Measurements from ENCODE around the gene NMU.

DNA sequence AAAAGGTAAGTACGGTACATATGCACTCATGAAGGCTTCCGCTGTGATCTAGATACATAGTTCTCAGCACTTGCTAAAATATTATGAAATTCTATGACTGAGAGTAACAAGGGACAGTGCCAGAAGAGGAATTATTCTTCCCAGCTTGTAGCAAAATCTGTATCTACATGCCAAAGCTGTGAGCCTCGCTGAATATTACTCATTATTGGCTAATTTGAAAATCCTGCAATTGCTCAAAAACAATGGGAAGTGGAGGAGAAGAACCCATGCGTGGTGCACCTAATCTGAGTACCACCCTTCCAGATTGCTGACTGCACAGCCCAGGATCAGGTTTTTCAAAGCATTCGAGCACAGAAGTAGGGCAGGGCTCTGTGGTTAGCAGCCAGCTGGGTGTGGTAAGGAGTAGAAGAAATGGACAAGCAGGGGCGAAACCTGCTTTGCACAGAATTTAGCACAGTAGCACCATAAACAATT, 26.7 kb downstream of the NMU start:
- TF ChIP-seq, protein P1, sequence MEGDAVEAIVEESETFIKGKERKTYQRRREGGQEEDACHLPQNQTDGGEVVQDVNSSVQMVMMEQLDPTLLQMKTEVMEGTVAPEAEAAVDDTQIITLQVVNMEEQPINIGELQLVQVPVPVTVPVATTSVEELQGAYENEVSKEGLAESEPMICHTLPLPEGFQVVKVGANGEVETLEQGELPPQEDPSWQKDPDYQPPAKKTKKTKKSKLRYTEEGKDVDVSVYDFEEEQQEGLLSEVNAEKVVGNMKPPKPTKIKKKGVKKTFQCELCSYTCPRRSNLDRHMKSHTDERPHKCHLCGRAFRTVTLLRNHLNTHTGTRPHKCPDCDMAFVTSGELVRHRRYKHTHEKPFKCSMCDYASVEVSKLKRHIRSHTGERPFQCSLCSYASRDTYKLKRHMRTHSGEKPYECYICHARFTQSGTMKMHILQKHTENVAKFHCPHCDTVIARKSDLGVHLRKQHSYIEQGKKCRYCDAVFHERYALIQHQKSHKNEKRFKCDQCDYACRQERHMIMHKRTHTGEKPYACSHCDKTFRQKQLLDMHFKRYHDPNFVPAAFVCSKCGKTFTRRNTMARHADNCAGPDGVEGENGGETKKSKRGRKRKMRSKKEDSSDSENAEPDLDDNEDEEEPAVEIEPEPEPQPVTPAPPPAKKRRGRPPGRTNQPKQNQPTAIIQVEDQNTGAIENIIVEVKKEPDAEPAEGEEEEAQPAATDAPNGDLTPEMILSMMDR (IDR thresholded peaks at IDR 0.05; ENCODE audit: low read length), result no peak
- no peak for TF ChIP-seq EZH2 (optimal IDR thresholded peaks at IDR 0.05; ENCODE audit: low read depth, low read length)
- no peak for TF ChIP-seq EZH2phosphoT487 (IDR thresholded peaks at IDR 0.05; ENCODE audit: low read length)

Data from MM.1S (cell line).